Loucy (cell line): ENCODE data around the gene HSPA12A.
A peak's percentile ranks its signal among the peaks of the same experiment; 100 is the strongest.

ENCODE experiments used
- H2AFZ ChIP-seq: fragments of 200-600 bp; sonication (generic); 2 replicates; pipeline ENCODE4 v1.6.0; 2016; ENCODE audit warnings: antibody characterized with exemption, mild to moderate bottlenecking, low read length, moderate library complexity
- H3F3A ChIP-seq: fragments of 200-600 bp; 2 replicates; pipeline ENCODE4 v1.6.0; 2016; ENCODE audit warnings: antibody characterized with exemption, low read depth, mild to moderate bottlenecking
- H3K27me3 ChIP-seq: fragments of 200-600 bp; sonication (generic); 2 replicates; pipeline ENCODE4 v1.6.1; 2014; ENCODE audit warnings: low read length, mild to moderate bottlenecking; ENCODE audit not compliant: insufficient read depth, poor library complexity, severe bottlenecking
- H3K36me3 ChIP-seq: fragments of 200-600 bp; sonication (generic); 2 replicates; pipeline ENCODE4 v1.6.1; 2016; ENCODE audit warnings: low read length; ENCODE audit not compliant: insufficient read depth
- H3K4me1 ChIP-seq: fragments of 200-600 bp; sonication (generic); 2 replicates; pipeline ENCODE4 v1.5.1; 2014; ENCODE audit warnings: low read length, mild to moderate bottlenecking; ENCODE audit not compliant: insufficient read depth, poor library complexity, severe bottlenecking
- H3K4me2 ChIP-seq: fragments of 200-600 bp; sonication (generic); 2 replicates; pipeline ENCODE4 v1.6.0; 2014; ENCODE audit warnings: antibody characterized with exemption, low read length, low read depth, mild to moderate bottlenecking; ENCODE audit not compliant: poor library complexity, severe bottlenecking
- H3K4me3 ChIP-seq: fragments of 200-600 bp; sonication (generic); 2 replicates; pipeline ENCODE4 v1.5.1; 2014; ENCODE audit warnings: low read length, mild to moderate bottlenecking, mixed read lengths; ENCODE audit not compliant: poor library complexity, severe bottlenecking
- H3K79me2 ChIP-seq: fragments of 200-600 bp; sonication (generic); 2 replicates; pipeline ENCODE4 v1.6.1; 2014; ENCODE audit warnings: low read length; ENCODE audit not compliant: insufficient read depth
- H3K9ac ChIP-seq: fragments of 200-600 bp; sonication (generic); 2 replicates; pipeline ENCODE4 v1.6.0; 2014; ENCODE audit warnings: mild to moderate bottlenecking, low read depth, low read length, moderate library complexity; ENCODE audit not compliant: poor library complexity, severe bottlenecking
- H3K9me2 ChIP-seq: fragments of 200-600 bp; sonication (generic); replicated peaks from 2 replicates; pipeline ENCODE4 v1.6.1; 2016; ENCODE audit warnings: low read depth, low read length, mixed read lengths
- H3K9me3 ChIP-seq: fragments of 200-600 bp; sonication (generic); 2 replicates; pipeline ENCODE4 v1.6.1; 2014; ENCODE audit warnings: mild to moderate bottlenecking, antibody characterized with exemption, low read length, low read depth; ENCODE audit not compliant: insufficient read depth
- H4K20me1 ChIP-seq: fragments of 200-600 bp; sonication (generic); 2 replicates; pipeline ENCODE4 v1.6.0; 2014; ENCODE audit warnings: antibody characterized with exemption, low read length, mild to moderate bottlenecking; ENCODE audit not compliant: insufficient read depth, poor library complexity, severe bottlenecking
- CTCF ChIP-seq: fragments of 200-600 bp; sonication (generic); conservative IDR thresholded peaks from 2 replicates; pipeline ENCODE4 v1.5.1; 2014; ENCODE audit warnings: mild to moderate bottlenecking, antibody characterized with exemption, low read length
- EZH2phosphoT487 ChIP-seq: fragments of 200-600 bp; IDR thresholded peaks from 2 replicates; pipeline ENCODE4 v1.6.1; 2018; ENCODE audit warnings: antibody characterized with exemption, mild to moderate bottlenecking, moderate library complexity, borderline replicate concordance

HSPA12A gene

GRCh38 chr10:116655568-116655967 is 86.8 kb downstream of the HSPA12A start:
- Histone ChIP-seq H4K20me1 (no peaks in the 10 kb centered on the region), H3K36me3 (no peaks in the 10 kb centered on the region), H3K79me2 (no peaks in the 10 kb centered on the region), H3K4me1 (no peaks in the 10 kb centered on the region), H3K4me3 (no peak overlapping the region), H3K9me3 (no peaks in the 10 kb centered on the region), H3K9ac (no peak overlapping the region), H3K4me2 (no peak overlapping the region), H3K27me3 (no peaks in the 10 kb centered on the region), H2AFZ (no peak overlapping the region), H3F3A (no peaks in the 10 kb centered on the region), H3K9me2 (no peaks in the 10 kb centered on the region)
- TF ChIP-seq EZH2phosphoT487, result no peak
- TF ChIP-seq CTCF, result no peak

DNA sequence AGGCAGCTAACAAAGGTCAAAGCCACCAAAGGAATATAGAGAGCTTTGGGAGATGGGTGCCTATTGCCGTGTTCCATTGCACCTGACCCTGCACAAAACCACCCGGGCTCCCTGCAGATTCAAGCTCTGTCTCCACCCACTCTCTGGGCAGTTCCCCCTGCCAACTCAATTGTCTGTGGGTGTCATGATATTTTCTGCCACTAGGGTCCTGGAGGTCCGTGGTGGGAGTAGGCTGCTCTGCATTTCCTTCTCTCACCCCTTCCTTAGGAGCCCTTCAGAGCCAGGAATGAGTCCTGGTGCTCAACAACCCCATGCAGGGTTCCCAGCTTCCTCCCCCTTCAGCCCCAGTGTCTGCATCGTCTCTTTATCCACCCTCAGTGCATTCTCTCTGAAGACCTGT is 87.5 kb downstream of the HSPA12A start:
- Histone ChIP-seq H3K4me1 (no peaks in the 10 kb centered on the region), H3K79me2 (no peaks in the 10 kb centered on the region), H4K20me1 (no peaks in the 10 kb centered on the region), H3K27me3 (no peaks in the 10 kb centered on the region), H3F3A (no peaks in the 10 kb centered on the region), H3K9me3 (no peaks in the 10 kb centered on the region), H2AFZ (0 out of 2 replicates have a peak overlapping the region, but pooled peaks have one; percentile 42), H3K9ac (no peak overlapping the region), H3K4me2 (no peak overlapping the region), H3K36me3 (no peaks in the 10 kb centered on the region), H3K9me2 (no peaks in the 10 kb centered on the region), H3K4me3 (no peak overlapping the region)
- TF ChIP-seq EZH2phosphoT487 (no peak), CTCF (peak; percentile 67)

- TF ChIP-seq EZH2phosphoT487 (no peak), CTCF (no peak)
- H3K36me3 ChIP-seq, result no peaks in the 10 kb centered on the region
- no peaks in the 10 kb centered on the region for H4K20me1 ChIP-seq
- H3F3A ChIP-seq, result no peaks in the 10 kb centered on the region
- H3K79me2 ChIP-seq, result no peaks in the 10 kb centered on the region
- no peaks in the 10 kb centered on the region for H3K9me2 ChIP-seq
- no peak overlapping the region for H2AFZ ChIP-seq
- H3K4me1 ChIP-seq, result no peaks in the 10 kb centered on the region
- H3K4me2 ChIP-seq, result no peak overlapping the region
- H3K27me3 ChIP-seq, result no peaks in the 10 kb centered on the region
- H3K9ac ChIP-seq, result no peak overlapping the region
- H3K4me3 ChIP-seq, result no peak overlapping the region
- H3K9me3 ChIP-seq, result no peaks in the 10 kb centered on the region
These were observed 88.5 kb downstream of the HSPA12A start for GRCh38 chr10:116653885-116654284.
